Hepatocyte (in vitro differentiated cells): Measurements from ENCODE around the gene ZNF423.

ENCODE experiments used
- EZH2 ChIP-seq: fragments of 200-600 bp; sonication (generic); IDR thresholded peaks from 2 replicates; pipeline ENCODE4 v1.6.1; 2016; ENCODE audit warnings: antibody characterized with exemption, mild to moderate bottlenecking, borderline replicate concordance
- EZH2phosphoT487 ChIP-seq: fragments of 200-600 bp; sonication (generic); IDR thresholded peaks from one replicate; pipeline ENCODE4 v1.6.1; 2018; ENCODE audit warnings: antibody characterized with exemption, mild to moderate bottlenecking, low read depth, moderate library complexity; ENCODE audit not compliant: unreplicated experiment, severe bottlenecking
- TF ChIP-seq, protein P1 (sequence below): fragments of 200-600 bp; sonication (generic); IDR thresholded peaks from 2 replicates; pipeline ENCODE4 v1.5.1; 2016; ENCODE audit warnings: antibody characterized with exemption, mild to moderate bottlenecking; ENCODE audit not compliant: poor library complexity

DNA sequence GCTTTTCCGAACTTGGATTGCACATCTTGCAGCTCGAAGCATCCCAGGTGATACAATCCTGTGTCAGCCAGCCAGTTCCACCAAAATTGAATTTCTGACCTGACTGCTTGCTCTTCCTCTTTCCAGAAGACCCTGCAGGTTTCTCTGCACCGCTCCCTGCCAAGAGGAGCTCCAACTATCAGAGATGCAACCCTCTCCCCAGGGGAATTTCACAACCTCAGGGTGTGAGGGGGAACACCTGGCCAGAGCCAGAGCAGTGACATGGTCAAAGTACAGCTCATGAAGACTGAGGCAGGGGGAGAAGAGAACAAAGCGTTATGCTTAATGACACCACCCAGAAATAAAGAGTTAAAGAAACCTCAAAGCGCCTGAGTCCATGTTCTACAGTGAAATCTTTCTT, 25.0 kb downstream of the ZNF423 start:
- TF ChIP-seq, protein P1, sequence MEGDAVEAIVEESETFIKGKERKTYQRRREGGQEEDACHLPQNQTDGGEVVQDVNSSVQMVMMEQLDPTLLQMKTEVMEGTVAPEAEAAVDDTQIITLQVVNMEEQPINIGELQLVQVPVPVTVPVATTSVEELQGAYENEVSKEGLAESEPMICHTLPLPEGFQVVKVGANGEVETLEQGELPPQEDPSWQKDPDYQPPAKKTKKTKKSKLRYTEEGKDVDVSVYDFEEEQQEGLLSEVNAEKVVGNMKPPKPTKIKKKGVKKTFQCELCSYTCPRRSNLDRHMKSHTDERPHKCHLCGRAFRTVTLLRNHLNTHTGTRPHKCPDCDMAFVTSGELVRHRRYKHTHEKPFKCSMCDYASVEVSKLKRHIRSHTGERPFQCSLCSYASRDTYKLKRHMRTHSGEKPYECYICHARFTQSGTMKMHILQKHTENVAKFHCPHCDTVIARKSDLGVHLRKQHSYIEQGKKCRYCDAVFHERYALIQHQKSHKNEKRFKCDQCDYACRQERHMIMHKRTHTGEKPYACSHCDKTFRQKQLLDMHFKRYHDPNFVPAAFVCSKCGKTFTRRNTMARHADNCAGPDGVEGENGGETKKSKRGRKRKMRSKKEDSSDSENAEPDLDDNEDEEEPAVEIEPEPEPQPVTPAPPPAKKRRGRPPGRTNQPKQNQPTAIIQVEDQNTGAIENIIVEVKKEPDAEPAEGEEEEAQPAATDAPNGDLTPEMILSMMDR, result no peak
- TF ChIP-seq EZH2, result no peak
- TF ChIP-seq EZH2phosphoT487, result no peak
